Caco-2 (cell line): ENCODE measurements around the gene LYZL4. TPM values are rescaled to one million over a fixed set of nuclear protein-coding genes. Genes with fewer than 3 reads are reported as not detected.

Experiments
- BruUV-seq: library from RNA; stranded (reverse); fragments of 400-500 nt; replicated peaks from 2 replicates; lab custom pipeline; 2021; lab: Mats Ljungman, UMichigan
- CTCF ChIA-PET: fragments of 300-600 bp; sonication (Branson Sonifier 250); formaldehyde crosslinking; loops from one replicate; lab custom pipeline; 2022; ENCODE audit warnings: antibody characterized with exemption; lab: Charles Lee
- POLR2A ChIA-PET: fragments of 300-600 bp; sonication (Branson Sonifier 250); formaldehyde crosslinking; loops from one replicate; lab custom pipeline; 2022; ENCODE audit warnings: antibody characterized with exemption; lab: Charles Lee
- DNase-seq, 2 experiments: peaks; one replicate each; pipeline versions ENCODE4 v3.0.0 to v3.0.0-alpha.2; 2020 to 2022
- H3K27me3 ChIP-seq: replicated peaks from 2 replicates; pipeline ENCODE4 v1.6.0; 2011; ENCODE audit warnings: low read length; ENCODE audit not compliant: control insufficient read depth, insufficient read depth
- H3K36me3 ChIP-seq: 2 replicates; pipeline ENCODE4 v1.5.1; 2011; ENCODE audit warnings: low read length; ENCODE audit not compliant: control insufficient read depth, insufficient read depth
- H3K4me1 ChIP-seq: fragments of 250-450 bp; sonication (Bioruptor Pico); 2 replicates; pipeline ENCODE4 v1.5.1; 2020; ENCODE audit warnings: mild to moderate bottlenecking
- H3K4me3 ChIP-seq: 2 replicates; pipeline ENCODE4 v1.5.1; 2011; ENCODE audit warnings: low read depth, mild to moderate bottlenecking, control low read depth, low read length
- H3K9me3 ChIP-seq: fragments of 250-450 bp; sonication (Bioruptor Pico); 2 replicates; pipeline ENCODE4 v1.5.1; 2020; ENCODE audit warnings: mild to moderate bottlenecking, moderate library complexity
- H3K27ac Mint-ChIP-seq: one replicate; pipeline ENCODE4 v1.8.0; 2022; ENCODE audit warnings: mixed read lengths; ENCODE audit not compliant: unreplicated experiment
- H3K27me3 Mint-ChIP-seq: one replicate; pipeline ENCODE4 v1.8.0; 2022; ENCODE audit warnings: mixed read lengths; ENCODE audit not compliant: insufficient read depth, unreplicated experiment
- H3K36me3 Mint-ChIP-seq: one replicate; pipeline ENCODE4 v1.8.0; 2022; ENCODE audit warnings: mild to moderate bottlenecking, mixed read lengths; ENCODE audit not compliant: insufficient read depth, unreplicated experiment
- H3K4me1 Mint-ChIP-seq: one replicate; pipeline ENCODE4 v1.8.0; 2022; ENCODE audit warnings: low read depth, mixed read lengths; ENCODE audit not compliant: unreplicated experiment
- H3K4me3 Mint-ChIP-seq: one replicate; pipeline ENCODE4 v1.8.0; 2022; ENCODE audit warnings: mild to moderate bottlenecking, moderate library complexity, mixed read lengths; ENCODE audit not compliant: unreplicated experiment
- H3K9me3 Mint-ChIP-seq: one replicate; pipeline ENCODE4 v1.8.0; 2022; ENCODE audit warnings: mixed read lengths; ENCODE audit not compliant: unreplicated experiment
- CTCF ChIP-seq, 2 experiments: fragments of 200-600 bp in 1 of 2; IDR thresholded peaks; 1 replicate in 1 of 2; 2 replicates in 1 of 2; pipeline versions ENCODE4 v1.5.1 to v1.8.0; 2011 to 2022; ENCODE audit warnings: antibody characterized with exemption in 1 of 2, control low read depth in 1 of 2, inconsistent platforms in 1 of 2, low read depth in 1 of 2, low read length in 1 of 2, mild to moderate bottlenecking in 1 of 2, moderate library complexity in 1 of 2; ENCODE audit not compliant: insufficient read depth in 1 of 2, severe bottlenecking in 1 of 2, unreplicated experiment in 1 of 2
- intact Hi-C: fragments of 100-400 bp; cut with micrococcal nuclease; formaldehyde crosslinking; loops from one replicate; pipeline ENCODE4 v1.10.0; 2022; ENCODE audit not compliant: unreplicated experiment
- total RNA-seq: library from RNA; stranded (reverse); gene quantifications from 2 replicates; pipeline ENCODE4 v1.2.3, GENCODE V29; 2022

Gene LYZL4
- total RNA-seq, 1 experiment from 2014 or later = not detected

- ChIA-PET POLR2A (no interaction called here), CTCF (interaction anchor here (0.6 to 1.2 kb wide), 2 partner anchors 186 to 195 kb away, joined by 3 to 4 read pairs; no protein-coding TSS in a partner anchor)
- no peak for DNase-seq
- H3K4me3 ChIP-seq = no peak overlapping the region
- Mint-ChIP-seq H3K9me3 (no peaks in the 10 kb centered on the region), H3K36me3 (no peaks in the 10 kb centered on the region), H3K27ac (no peak overlapping the region), H3K4me3 (no peak overlapping the region), H3K4me1 (no peaks in the 10 kb centered on the region), H3K27me3 (peaks cover 5% of the 10 kb centered on the region)
- BruUV-seq = no TSS peak
- H3K36me3 ChIP-seq = no peaks in the 10 kb centered on the region
- H3K9me3 ChIP-seq = no peaks in the 10 kb centered on the region
- TF ChIP-seq CTCF (IDR thresholded peaks at IDR 0.05; ENCODE audit: insufficient read depth in 1 of 2, low read depth in 1 of 2, low read length in 1 of 2, severe bottlenecking in 1 of 2, unreplicated experiment in 1 of 2) = no peak
- H3K4me1 ChIP-seq = no peaks in the 10 kb centered on the region
- no peaks in the 10 kb centered on the region for H3K27me3 ChIP-seq
- intact Hi-C loops = loop anchor here (10.0 kb wide), 1 partner anchor 546 kb away; no protein-coding TSS in a partner anchor
Measured at GRCh38 chr3:42440924-42441323, 30.5 kb upstream of the LYZL4 start.

GRCh38 chr3:42439261-42440115 lies 29.1 kb upstream of the LYZL4 start:
- BruUV-seq = no TSS peak
- intact Hi-C loops = loop anchor here (10.0 kb wide), 1 partner anchor 545 kb away; no protein-coding TSS in a partner anchor
- ChIA-PET CTCF (no interaction called here), POLR2A (no interaction called here)
- H3K36me3 Mint-ChIP-seq = no peaks in the 10 kb centered on the region
- Histone ChIP-seq H3K9me3 (no peaks in the 10 kb centered on the region), H3K4me3 (no peak overlapping the region), H3K27me3 (no peaks in the 10 kb centered on the region), H3K36me3 (no peaks in the 10 kb centered on the region), H3K4me1 (no peaks in the 10 kb centered on the region)
- H3K27ac Mint-ChIP-seq = no peak overlapping the region
- H3K27me3 Mint-ChIP-seq = peaks cover 5% of the 10 kb centered on the region
- no peak overlapping the region for H3K4me3 Mint-ChIP-seq
- no peaks in the 10 kb centered on the region for H3K4me1 Mint-ChIP-seq
- no peak for DNase-seq
- TF ChIP-seq CTCF (IDR thresholded peaks at IDR 0.05; ENCODE audit: insufficient read depth in 1 of 2, low read depth in 1 of 2, low read length in 1 of 2, severe bottlenecking in 1 of 2, unreplicated experiment in 1 of 2) = no peak
- peaks cover 4% of the 10 kb centered on the region for H3K9me3 Mint-ChIP-seq

DNA sequence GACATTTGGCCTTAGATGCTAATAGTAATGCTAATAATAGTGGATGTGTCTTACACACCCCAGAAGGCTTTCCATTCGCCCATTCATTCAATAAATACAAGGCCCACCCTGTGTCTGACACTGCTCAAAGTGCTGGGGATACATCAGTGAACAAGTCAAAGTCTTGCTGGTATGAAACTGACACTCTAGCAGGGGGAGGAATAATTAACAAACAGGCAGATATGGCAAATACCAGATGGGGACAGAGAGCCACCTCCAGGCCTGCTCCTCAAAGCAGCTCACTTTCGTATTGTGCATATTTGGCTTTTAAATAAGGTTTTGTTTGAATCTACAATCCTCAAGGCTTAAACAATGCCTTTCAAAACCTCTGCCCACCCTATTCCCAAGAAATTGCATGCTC lies 28.3 kb upstream of the LYZL4 start:
- no peak for TF ChIP-seq CTCF (IDR thresholded peaks at IDR 0.05; ENCODE audit: insufficient read depth in 1 of 2, low read depth in 1 of 2, low read length in 1 of 2, severe bottlenecking in 1 of 2, unreplicated experiment in 1 of 2)
- no peaks in the 10 kb centered on the region for H3K4me1 Mint-ChIP-seq
- H3K36me3 Mint-ChIP-seq = no peaks in the 10 kb centered on the region
- intact Hi-C loops = no loop called here
- Histone ChIP-seq H3K4me3 (no peak overlapping the region), H3K27me3 (no peaks in the 10 kb centered on the region), H3K9me3 (peaks cover 3% of the 10 kb centered on the region; the same call in 1 of the 2 replicates), H3K36me3 (no peaks in the 10 kb centered on the region), H3K4me1 (no peaks in the 10 kb centered on the region)
- CTCF ChIA-PET = no interaction called here
- no peak overlapping the region for H3K4me3 Mint-ChIP-seq
- no TSS peak for BruUV-seq
- H3K9me3 Mint-ChIP-seq = peaks cover 10% of the 10 kb centered on the region
- DNase-seq = no peak
- H3K27ac Mint-ChIP-seq = no peak overlapping the region
- POLR2A ChIA-PET = no interaction called here
- H3K27me3 Mint-ChIP-seq = peaks cover 5% of the 10 kb centered on the region
